Inflammatory macrophage treated with lipopolysaccharide for 1 hour (primary cell): ENCODE data around the gene CHRNA4.

Experiments used
- DNase-seq, 2 donors: peaks; one replicate each; pipeline ENCODE4 v3.0.0-alpha.2; 2020 to 2022

CHRNA4 gene

GRCh38 chr20:63376283-63377250 is 15.4 kb upstream of the CHRNA4 start:
- peak in 1 of 2 donors; percentile 4 for DNase-seq

GRCh38 chr20:63375438-63375837 is 14.3 kb upstream of the CHRNA4 start:
- no peak for DNase-seq

- DNase-seq: no peak
These were observed 13.4 kb upstream of the CHRNA4 start for GRCh38 chr20:63374504-63374903.

GRCh38 chr20:63373996-63374395 is 12.8 kb upstream of the CHRNA4 start:
- no peak for DNase-seq

- DNase-seq: no peak
These were observed 12.1 kb upstream of the CHRNA4 start for GRCh38 chr20:63372971-63373885.

- no peak for DNase-seq
These were observed 10.2 kb upstream of the CHRNA4 start for GRCh38 chr20:63371291-63371865.

GRCh38 chr20:63370618-63371187 is 9.6 kb upstream of the CHRNA4 start:
- no peak for DNase-seq

GRCh38 chr20:63369724-63370617 is 8.8 kb upstream of the CHRNA4 start:
- no peak for DNase-seq

GRCh38 chr20:63369024-63369530 is 7.9 kb upstream of the CHRNA4 start:
- DNase-seq: no peak

- DNase-seq: no peak
These were observed 7.0 kb upstream of the CHRNA4 start for GRCh38 chr20:63368151-63368550.

GRCh38 chr20:63367446-63368055 is 6.4 kb upstream of the CHRNA4 start:
- DNase-seq: no peak

GRCh38 chr20:63366390-63367365 is 5.5 kb upstream of the CHRNA4 start:
- DNase-seq: no peak

GRCh38 chr20:63365601-63366389 is 4.6 kb upstream of the CHRNA4 start:
- no peak for DNase-seq

GRCh38 chr20:63364801-63365585 is 3.8 kb upstream of the CHRNA4 start:
- DNase-seq: no peak

- DNase-seq: no peak
These were observed 2.9 kb upstream of the CHRNA4 start for GRCh38 chr20:63363981-63364561.

GRCh38 chr20:63363013-63363957 is 2.1 kb upstream of the CHRNA4 start:
- DNase-seq: no peak
